ENCODE measurements around the gene CLMN. TPM values are rescaled to one million over a fixed set of nuclear protein-coding genes. Genes with fewer than 3 reads are reported as not detected.

CLMN gene
- total and polyA plus RNA-seq, 2 of the 13 experiments (the other 11 are each of a cell fraction or from before 2014, with no cell fraction given) = 15.1 to 16.7 TPM

- TF ChIP-seq PRDM10 (CRISPR knock-in tag; IDR thresholded peaks at IDR 0.05; ENCODE audit: low read depth) = peak; percentile 98
- TF ChIP-seq, protein P1, sequence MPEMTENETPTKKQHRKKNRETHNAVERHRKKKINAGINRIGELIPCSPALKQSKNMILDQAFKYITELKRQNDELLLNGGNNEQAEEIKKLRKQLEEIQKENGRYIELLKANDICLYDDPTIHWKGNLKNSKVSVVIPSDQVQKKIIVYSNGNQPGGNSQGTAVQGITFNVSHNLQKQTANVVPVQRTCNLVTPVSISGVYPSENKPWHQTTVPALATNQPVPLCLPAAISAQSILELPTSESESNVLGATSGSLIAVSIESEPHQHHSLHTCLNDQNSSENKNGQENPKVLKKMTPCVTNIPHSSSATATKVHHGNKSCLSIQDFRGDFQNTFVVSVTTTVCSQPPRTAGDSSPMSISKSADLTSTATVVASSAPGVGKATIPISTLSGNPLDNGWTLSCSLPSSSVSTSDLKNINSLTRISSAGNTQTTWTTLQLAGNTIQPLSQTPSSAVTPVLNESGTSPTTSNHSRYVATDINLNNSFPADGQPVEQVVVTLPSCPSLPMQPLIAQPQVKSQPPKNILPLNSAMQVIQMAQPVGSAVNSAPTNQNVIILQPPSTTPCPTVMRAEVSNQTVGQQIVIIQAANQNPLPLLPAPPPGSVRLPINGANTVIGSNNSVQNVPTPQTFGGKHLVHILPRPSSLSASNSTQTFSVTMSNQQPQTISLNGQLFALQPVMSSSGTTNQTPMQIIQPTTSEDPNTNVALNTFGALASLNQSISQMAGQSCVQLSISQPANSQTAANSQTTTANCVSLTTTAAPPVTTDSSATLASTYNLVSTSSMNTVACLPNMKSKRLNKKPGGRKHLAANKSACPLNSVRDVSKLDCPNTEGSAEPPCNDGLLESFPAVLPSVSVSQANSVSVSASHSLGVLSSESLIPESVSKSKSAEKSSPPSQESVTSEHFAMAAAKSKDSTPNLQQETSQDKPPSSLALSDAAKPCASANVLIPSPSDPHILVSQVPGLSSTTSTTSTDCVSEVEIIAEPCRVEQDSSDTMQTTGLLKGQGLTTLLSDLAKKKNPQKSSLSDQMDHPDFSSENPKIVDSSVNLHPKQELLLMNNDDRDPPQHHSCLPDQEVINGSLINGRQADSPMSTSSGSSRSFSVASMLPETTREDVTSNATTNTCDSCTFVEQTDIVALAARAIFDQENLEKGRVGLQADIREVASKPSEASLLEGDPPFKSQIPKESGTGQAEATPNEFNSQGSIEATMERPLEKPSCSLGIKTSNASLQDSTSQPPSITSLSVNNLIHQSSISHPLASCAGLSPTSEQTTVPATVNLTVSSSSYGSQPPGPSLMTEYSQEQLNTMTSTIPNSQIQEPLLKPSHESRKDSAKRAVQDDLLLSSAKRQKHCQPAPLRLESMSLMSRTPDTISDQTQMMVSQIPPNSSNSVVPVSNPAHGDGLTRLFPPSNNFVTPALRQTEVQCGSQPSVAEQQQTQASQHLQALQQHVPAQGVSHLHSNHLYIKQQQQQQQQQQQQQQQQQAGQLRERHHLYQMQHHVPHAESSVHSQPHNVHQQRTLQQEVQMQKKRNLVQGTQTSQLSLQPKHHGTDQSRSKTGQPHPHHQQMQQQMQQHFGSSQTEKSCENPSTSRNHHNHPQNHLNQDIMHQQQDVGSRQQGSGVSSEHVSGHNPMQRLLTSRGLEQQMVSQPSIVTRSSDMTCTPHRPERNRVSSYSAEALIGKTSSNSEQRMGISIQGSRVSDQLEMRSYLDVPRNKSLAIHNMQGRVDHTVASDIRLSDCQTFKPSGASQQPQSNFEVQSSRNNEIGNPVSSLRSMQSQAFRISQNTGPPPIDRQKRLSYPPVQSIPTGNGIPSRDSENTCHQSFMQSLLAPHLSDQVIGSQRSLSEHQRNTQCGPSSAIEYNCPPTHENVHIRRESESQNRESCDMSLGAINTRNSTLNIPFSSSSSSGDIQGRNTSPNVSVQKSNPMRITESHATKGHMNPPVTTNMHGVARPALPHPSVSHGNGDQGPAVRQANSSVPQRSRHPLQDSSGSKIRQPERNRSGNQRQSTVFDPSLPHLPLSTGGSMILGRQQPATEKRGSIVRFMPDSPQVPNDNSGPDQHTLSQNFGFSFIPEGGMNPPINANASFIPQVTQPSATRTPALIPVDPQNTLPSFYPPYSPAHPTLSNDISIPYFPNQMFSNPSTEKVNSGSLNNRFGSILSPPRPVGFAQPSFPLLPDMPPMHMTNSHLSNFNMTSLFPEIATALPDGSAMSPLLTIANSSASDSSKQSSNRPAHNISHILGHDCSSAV (CRISPR knock-in tag; IDR thresholded peaks at IDR 0.05; ENCODE audit: borderline replicate concordance) = no peak
- peak; percentile 77; the same call in 1 of the 2 replicates for TF ChIP-seq CBFB (CRISPR knock-in tag; IDR thresholded peaks at IDR 0.05)
- no peak for TF ChIP-seq SRSF4 (IDR thresholded peaks at IDR 0.05; ENCODE audit: low read depth, low read length, poor library complexity, severe bottlenecking)
- no peak for TF ChIP-seq ZNF547 (CRISPR knock-in tag; IDR thresholded peaks at IDR 0.05)
- TF ChIP-seq BHLHE40 (IDR thresholded peaks at IDR 0.05; ENCODE audit: low read length) = peak; percentile 81
- no peak for TF ChIP-seq NFE2L1 (CRISPR knock-in tag; IDR thresholded peaks at IDR 0.05; ENCODE audit: borderline replicate concordance)
- TF ChIP-seq, protein P2, sequence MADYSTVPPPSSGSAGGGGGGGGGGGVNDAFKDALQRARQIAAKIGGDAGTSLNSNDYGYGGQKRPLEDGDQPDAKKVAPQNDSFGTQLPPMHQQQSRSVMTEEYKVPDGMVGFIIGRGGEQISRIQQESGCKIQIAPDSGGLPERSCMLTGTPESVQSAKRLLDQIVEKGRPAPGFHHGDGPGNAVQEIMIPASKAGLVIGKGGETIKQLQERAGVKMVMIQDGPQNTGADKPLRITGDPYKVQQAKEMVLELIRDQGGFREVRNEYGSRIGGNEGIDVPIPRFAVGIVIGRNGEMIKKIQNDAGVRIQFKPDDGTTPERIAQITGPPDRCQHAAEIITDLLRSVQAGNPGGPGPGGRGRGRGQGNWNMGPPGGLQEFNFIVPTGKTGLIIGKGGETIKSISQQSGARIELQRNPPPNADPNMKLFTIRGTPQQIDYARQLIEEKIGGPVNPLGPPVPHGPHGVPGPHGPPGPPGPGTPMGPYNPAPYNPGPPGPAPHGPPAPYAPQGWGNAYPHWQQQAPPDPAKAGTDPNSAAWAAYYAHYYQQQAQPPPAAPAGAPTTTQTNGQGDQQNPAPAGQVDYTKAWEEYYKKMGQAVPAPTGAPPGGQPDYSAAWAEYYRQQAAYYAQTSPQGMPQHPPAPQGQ (CRISPR knock-in tag; IDR thresholded peaks at IDR 0.05; ENCODE audit: borderline replicate concordance) = no peak
- TF ChIP-seq, protein P3, sequence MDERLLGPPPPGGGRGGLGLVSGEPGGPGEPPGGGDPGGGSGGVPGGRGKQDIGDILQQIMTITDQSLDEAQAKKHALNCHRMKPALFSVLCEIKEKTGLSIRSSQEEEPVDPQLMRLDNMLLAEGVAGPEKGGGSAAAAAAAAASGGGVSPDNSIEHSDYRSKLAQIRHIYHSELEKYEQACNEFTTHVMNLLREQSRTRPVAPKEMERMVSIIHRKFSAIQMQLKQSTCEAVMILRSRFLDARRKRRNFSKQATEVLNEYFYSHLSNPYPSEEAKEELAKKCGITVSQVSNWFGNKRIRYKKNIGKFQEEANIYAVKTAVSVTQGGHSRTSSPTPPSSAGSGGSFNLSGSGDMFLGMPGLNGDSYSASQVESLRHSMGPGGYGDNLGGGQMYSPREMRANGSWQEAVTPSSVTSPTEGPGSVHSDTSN (CRISPR knock-in tag; IDR thresholded peaks at IDR 0.05) = no peak
These were observed 18.8 kb downstream of the CLMN start (continued) for GRCh38 chr14:95300697-95301526.

Measured in HepG2 (cell line).